IMR-90 (cell line): ENCODE data around the gene DGKQ. TPM values are rescaled to one million over a fixed set of nuclear protein-coding genes. Genes with fewer than 3 reads are reported as not detected.

Source experiments
- ATAC-seq: fragments of 200-7000 bp; cut with Tn5 transposase; 2 replicates; pipeline ENCODE4 v1.9.1; 2020; ENCODE audit warnings: low read depth, mild to moderate bottlenecking, moderate library complexity
- BruUV-seq: library from RNA; stranded (reverse); fragments of 400-500 nt; replicated peaks from 2 replicates; lab custom pipeline; 2021; lab: Mats Ljungman, UMichigan
- CTCF ChIA-PET: fragments of 300-600 bp; formaldehyde crosslinking; extraction: SDS; loops from one replicate; lab custom pipeline; 2021; ENCODE audit warnings: antibody characterized with exemption; lab: Yijun Ruan, JAX
- POLR2A ChIA-PET: fragments of 300-600 bp; sonication (Branson Sonifier 250); formaldehyde crosslinking; loops from one replicate; lab custom pipeline; 2022; ENCODE audit warnings: antibody characterized with exemption; ENCODE audit not compliant: unreplicated experiment; lab: Charles Lee
- DNase-seq: peaks from one replicate; pipeline ENCODE4 v3.0.0; 2013
- H2AFZ ChIP-seq: replicated peaks from 2 replicates; pipeline ENCODE3; 2013; ENCODE audit warnings: low read length, mild to moderate bottlenecking; ENCODE audit not compliant: poor library complexity
- H2AK5ac ChIP-seq: 2 replicates; pipeline ENCODE4 v1.6.1; 2013; ENCODE audit warnings: low read depth, low read length, inconsistent platforms
- H2AK9ac ChIP-seq: replicated peaks from 2 replicates; pipeline ENCODE3; 2013; ENCODE audit warnings: mild to moderate bottlenecking, low read depth, low read length, moderate library complexity; ENCODE audit not compliant: poor library complexity
- H2BK120ac ChIP-seq: 2 replicates; pipeline ENCODE4 v1.6.1; 2013; ENCODE audit warnings: low read depth, low read length, inconsistent platforms
- H2BK15ac ChIP-seq: 3 replicates; pipeline ENCODE4 v1.6.1; 2013; ENCODE audit warnings: low read depth, low read length, inconsistent platforms
- H2BK20ac ChIP-seq: 2 replicates; pipeline ENCODE4 v1.6.1; 2013; ENCODE audit warnings: low read depth, mild to moderate bottlenecking, inconsistent platforms, low read length, moderate library complexity
- H2BK5ac ChIP-seq: 2 replicates; pipeline ENCODE4 v1.6.1; 2013; ENCODE audit warnings: mild to moderate bottlenecking, low read depth, low read length, inconsistent platforms; ENCODE audit not compliant: poor library complexity, severe bottlenecking
- H3K14ac ChIP-seq: replicated peaks from 2 replicates; pipeline ENCODE4 v1.6.1; 2013; ENCODE audit warnings: low read depth, low read length, inconsistent platforms
- H3K18ac ChIP-seq: 2 replicates; pipeline ENCODE4 v1.6.1; 2013; ENCODE audit warnings: low read depth, low read length, control low read depth
- H3K23ac ChIP-seq: 2 replicates; pipeline ENCODE4 v1.6.1; 2013; ENCODE audit warnings: low read depth, low read length, inconsistent platforms
- H3K27ac ChIP-seq: 2 replicates; pipeline ENCODE4 v1.5.1; 2013; ENCODE audit warnings: mild to moderate bottlenecking, control low read depth, low read length; ENCODE audit not compliant: insufficient read depth
- H3K27me3 ChIP-seq: 2 replicates; pipeline ENCODE4 v1.6.1; 2013; ENCODE audit warnings: low read length; ENCODE audit not compliant: control insufficient read depth, insufficient read depth
- H3K36me3 ChIP-seq: 2 replicates; pipeline ENCODE4 v1.6.1; 2013; ENCODE audit warnings: low read length, mixed read lengths; ENCODE audit not compliant: control insufficient read depth, insufficient read depth
- H3K4ac ChIP-seq: 2 replicates; pipeline ENCODE4 v1.6.1; 2013; ENCODE audit warnings: low read depth, low read length, inconsistent platforms
- H3K4me1 ChIP-seq: 2 replicates; pipeline ENCODE4 v1.6.1; 2013; ENCODE audit warnings: low read length, mixed read lengths; ENCODE audit not compliant: control insufficient read depth, insufficient read depth
- H3K4me2 ChIP-seq: 2 replicates; pipeline ENCODE4 v1.6.1; 2013; ENCODE audit warnings: low read depth, mild to moderate bottlenecking, control low read depth, low read length, moderate library complexity
- H3K4me3 ChIP-seq: 2 replicates; pipeline ENCODE4 v1.5.1; 2013; ENCODE audit warnings: low read depth, mild to moderate bottlenecking, control low read depth, low read length, moderate library complexity; ENCODE audit not compliant: insufficient read depth
- H3K56ac ChIP-seq: 2 replicates; pipeline ENCODE4 v1.6.1; 2013; ENCODE audit warnings: low read length, inconsistent platforms; ENCODE audit not compliant: insufficient read depth; ENCODE audit errors: extremely low read depth
- H3K79me1 ChIP-seq, 2 experiments: 2 replicates each; pipeline ENCODE4 v1.6.1; 2013; ENCODE audit warnings: low read length in 2 of 2, inconsistent platforms in 1 of 2, low read depth in 1 of 2
- H3K9ac ChIP-seq: 2 replicates; pipeline ENCODE4 v1.6.1; 2013; ENCODE audit warnings: low read depth, low read length, control low read depth
- H3K9me1 ChIP-seq: 2 replicates; pipeline ENCODE4 v1.6.1; 2013; ENCODE audit warnings: low read length, inconsistent platforms; ENCODE audit not compliant: insufficient read depth
- H3K9me3 ChIP-seq: 2 replicates; pipeline ENCODE4 v1.6.1; 2013; ENCODE audit warnings: low read length; ENCODE audit not compliant: control insufficient read depth, insufficient read depth
- H4K20me1 ChIP-seq: 2 replicates; pipeline ENCODE4 v1.6.1; 2013; ENCODE audit warnings: low read length, inconsistent platforms; ENCODE audit not compliant: insufficient read depth
- H4K5ac ChIP-seq: 2 replicates; pipeline ENCODE4 v1.6.1; 2013; ENCODE audit warnings: mild to moderate bottlenecking, low read depth, low read length, control low read depth
- H4K8ac ChIP-seq, 2 experiments: 2 replicates each; pipeline ENCODE4 v1.6.1; 2013; ENCODE audit warnings: low read depth in 2 of 2, low read length in 2 of 2, control low read depth in 1 of 2, inconsistent platforms in 1 of 2
- H4K91ac ChIP-seq: 2 replicates; pipeline ENCODE4 v1.6.1; 2013; ENCODE audit warnings: low read depth, low read length, inconsistent platforms; ENCODE audit not compliant: insufficient read depth
- BHLHE40 ChIP-seq: fragments of 150-350 bp; IDR thresholded peaks from 2 replicates; pipeline ENCODE4 v1.6.1; 2016; ENCODE audit warnings: mild to moderate bottlenecking, low read depth, low read length
- CEBPB ChIP-seq: IDR thresholded peaks from 2 replicates; pipeline ENCODE4 v1.6.1; 2012; ENCODE audit warnings: low read depth, low read length, improper control_type of control experiment
- CHD1 ChIP-seq: IDR thresholded peaks from 2 replicates; pipeline ENCODE4 v1.6.1; 2012; ENCODE audit warnings: low read depth, low read length, improper control_type of control experiment
- FOS ChIP-seq: fragments of 150-350 bp; IDR thresholded peaks from 2 replicates; pipeline ENCODE4 v1.6.1; 2016; ENCODE audit warnings: low read depth, low read length
- MAFK ChIP-seq: IDR thresholded peaks from 2 replicates; pipeline ENCODE4 v1.6.1; 2012; ENCODE audit warnings: low read depth, low read length, improper control_type of control experiment
- MAZ ChIP-seq: IDR thresholded peaks from 2 replicates; pipeline ENCODE4 v1.6.1; 2012; ENCODE audit warnings: low read depth, mild to moderate bottlenecking, low read length, improper control_type of control experiment, moderate library complexity, borderline replicate concordance
- MXI1 ChIP-seq: IDR thresholded peaks from 2 replicates; pipeline ENCODE4 v1.6.1; 2012; ENCODE audit warnings: low read depth, mild to moderate bottlenecking, low read length, moderate library complexity, borderline replicate concordance
- NFE2L2 ChIP-seq: fragments of 150-350 bp; IDR thresholded peaks from 2 replicates; pipeline ENCODE4 v1.6.1; 2016; ENCODE audit warnings: low read depth, mild to moderate bottlenecking, low read length
- POLR2A ChIP-seq: IDR thresholded peaks from 2 replicates; pipeline ENCODE4 v1.6.1; 2012; ENCODE audit warnings: mild to moderate bottlenecking, low read depth, low read length
- RAD21 ChIP-seq: IDR thresholded peaks from 2 replicates; pipeline ENCODE4 v1.6.1; 2012; ENCODE audit warnings: low read length, improper control_type of control experiment
- RCOR1 ChIP-seq: IDR thresholded peaks from 2 replicates; pipeline ENCODE4 v1.6.1; 2012; ENCODE audit warnings: mild to moderate bottlenecking, low read length, improper control_type of control experiment; ENCODE audit not compliant: insufficient replicate concordance
- RFX5 ChIP-seq: IDR thresholded peaks from 2 replicates; pipeline ENCODE4 v1.8.0; 2012; ENCODE audit warnings: low read depth, mild to moderate bottlenecking, low read length, moderate library complexity
- SMC3 ChIP-seq: fragments of 150-350 bp; IDR thresholded peaks from 2 replicates; pipeline ENCODE4 v1.6.1; 2016; ENCODE audit warnings: low read depth, mild to moderate bottlenecking, antibody characterized with exemption, low read length, moderate library complexity
- USF2 ChIP-seq: fragments of 150-350 bp; IDR thresholded peaks from 2 replicates; pipeline ENCODE4 v1.6.1; 2017; ENCODE audit warnings: mild to moderate bottlenecking, antibody characterized with exemption, low read length, low read depth
- WGBS, 2 experiments: methylation state at CpG; one replicate each; pipeline versions ENCODE4 v1.1.5 to v1.1.7; 2013; ENCODE audit warnings: missing lambda C conversion rate in 2 of 2; ENCODE audit not compliant: insufficient read length in 1 of 2; ENCODE audit errors: extremely low coverage in 2 of 2; 5-methylcytosine and 5-hydroxymethylcytosine counted together
- dilution Hi-C: fragments of 300-500 bp; cut with HindIII; formaldehyde crosslinking; loops from one replicate; pipeline ENCODE4 v1.14.3; 2018; ENCODE audit warnings: low sequenced_read_pairs; ENCODE audit not compliant: unreplicated experiment
- in situ Hi-C: fragments of 300-500 bp; cut with MboI; formaldehyde crosslinking; loops from 3 replicates; pipeline ENCODE4 v1.14.3; 2019; ENCODE audit warnings: low sequenced_read_pairs, inconsistent platforms, mixed read lengths
- intact Hi-C: fragments of 100-400 bp; cut with micrococcal nuclease; formaldehyde crosslinking; loops from 2 replicates; pipeline ENCODE4 v1.10.0; 2022
- polyA plus RNA-seq, 3 experiments: library from polyadenylated mRNA; depleted of rRNA; stranded (reverse); fragments of >200 nt; gene quantifications; 2 replicates each; pipeline ENCODE4 v1.2.3, GENCODE V29; 2012; ENCODE audit warnings: low replicate concordance in 1 of 3
- total RNA-seq: library from RNA; depleted of rRNA; stranded (reverse); fragments of >200 nt; gene quantifications from 2 replicates; pipeline ENCODE4 v1.2.3, GENCODE V29; 2012
- TF ChIP-seq, protein P1 (sequence below): fragments of 150-350 bp; IDR thresholded peaks from 2 replicates; pipeline ENCODE4 v1.6.1; 2016; ENCODE audit warnings: low read depth, mild to moderate bottlenecking, low read length, moderate library complexity, borderline replicate concordance

DGKQ gene
- total and polyA plus RNA-seq, 2 of the 4 experiments (the other 2 are of a cell fraction) = 4.3 to 15.6 TPM

GRCh38 chr4:950136-951020 is 23.0 kb downstream of the DGKQ start:
- Histone ChIP-seq H2BK5ac (no peak overlapping the region), H3K9ac (no peak overlapping the region), H2AK9ac (no peak overlapping the region), H3K27ac (no peak overlapping the region), H2BK20ac (no peak overlapping the region), H2AFZ (no peak overlapping the region), H2BK15ac (no peak overlapping the region), H3K4ac (no peak overlapping the region), H3K9me1 (0 out of 2 replicates have a peak, but pooled peaks cover 5% of the 10 kb centered on the region), H3K27me3 (no peaks in the 10 kb centered on the region), H3K23ac (no peak overlapping the region), H3K4me1 (peaks cover 2% of the 10 kb centered on the region; the same call in 1 of the 2 replicates), H3K4me2 (no peak overlapping the region), H3K4me3 (no peak overlapping the region), H3K36me3 (peaks cover 7% of the 10 kb centered on the region), H4K8ac (no peak overlapping the region), H4K20me1 (peaks cover 19% of the 10 kb centered on the region), H3K14ac (no peak overlapping the region), H3K79me1 (0 out of 4 replicates have a peak, but pooled peaks cover 0 to 7% of the 10 kb centered on the region in 2 experiments), H4K91ac (no peak overlapping the region), H3K9me3 (no peaks in the 10 kb centered on the region), H2AK5ac (no peak overlapping the region), H2BK120ac (no peak overlapping the region), H3K18ac (no peak overlapping the region), H4K5ac (no peak overlapping the region), H3K56ac (no peak overlapping the region)
- dilution Hi-C loops = no loop called here
- WGBS, 2 experiments = 82% methylated on average over 9 of the region's 30 CpGs; no CpG with 5 or more reads in 1 of the 2 experiments
- no TSS peak for BruUV-seq
- ATAC-seq (no peak), DNase-seq (no peak)
- in situ Hi-C loops = no loop called here
- ChIA-PET CTCF (no interaction called here), POLR2A (no interaction called here)
- intact Hi-C loops = no loop called here
- TF ChIP-seq FOS = no peak
- no peak for TF ChIP-seq SMC3
- TF ChIP-seq, protein P1, sequence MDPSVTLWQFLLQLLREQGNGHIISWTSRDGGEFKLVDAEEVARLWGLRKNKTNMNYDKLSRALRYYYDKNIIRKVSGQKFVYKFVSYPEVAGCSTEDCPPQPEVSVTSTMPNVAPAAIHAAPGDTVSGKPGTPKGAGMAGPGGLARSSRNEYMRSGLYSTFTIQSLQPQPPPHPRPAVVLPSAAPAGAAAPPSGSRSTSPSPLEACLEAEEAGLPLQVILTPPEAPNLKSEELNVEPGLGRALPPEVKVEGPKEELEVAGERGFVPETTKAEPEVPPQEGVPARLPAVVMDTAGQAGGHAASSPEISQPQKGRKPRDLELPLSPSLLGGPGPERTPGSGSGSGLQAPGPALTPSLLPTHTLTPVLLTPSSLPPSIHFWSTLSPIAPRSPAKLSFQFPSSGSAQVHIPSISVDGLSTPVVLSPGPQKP = no peak
- TF ChIP-seq POLR2A = no peak
- no peak for TF ChIP-seq CEBPB
- no peak for TF ChIP-seq BHLHE40
- TF ChIP-seq MXI1 = no peak
- TF ChIP-seq RAD21 = no peak
- no peak for TF ChIP-seq NFE2L2
- TF ChIP-seq RCOR1 = no peak
- no peak for TF ChIP-seq MAZ
- TF ChIP-seq MAFK = no peak
- no peak for TF ChIP-seq USF2
- TF ChIP-seq CHD1 = no peak
- no peak for TF ChIP-seq RFX5
